Uterus (tissue), 4 donors: ENCODE measurements around the gene FBXL13. TPM values are rescaled to one million over a fixed set of nuclear protein-coding genes. Genes with fewer than 3 reads are reported as not detected.
"Not testable (repeated sequence)": the region's sequence is repeated elsewhere in the genome, so short reads cannot be mapped to it uniquely, and the experiment has no call there.

Source experiments
- DNase-seq, 2 donors: peaks; one replicate each; pipeline ENCODE4 v3.0.0-alpha.2; 2019 to 2020
- H3K27ac ChIP-seq, 2 donors: fragments of 200-600 bp; sonication (generic); 1 replicate in 1 of 2; 2 replicates in 1 of 2; pipeline ENCODE4 v1.5.1; 2016 to 2018
- H3K27me3 ChIP-seq, 2 donors: fragments of 200-600 bp; sonication (generic); one replicate each; pipeline ENCODE4 v1.5.1; 2018 to 2019; ENCODE audit warnings: control low read depth in 1 of 2
- H3K36me3 ChIP-seq, 2 donors: fragments of 200-600 bp; sonication (generic); one replicate each; pipeline ENCODE4 v1.5.1; 2019; ENCODE audit warnings: control low read depth in 1 of 2
- H3K4me1 ChIP-seq, 2 donors: fragments of 200-600 bp; sonication (generic); one replicate each; pipeline ENCODE4 v1.5.1; 2018 to 2019; ENCODE audit warnings: control low read depth in 1 of 2
- H3K4me3 ChIP-seq, 2 donors: fragments of 200-600 bp; sonication (generic); 1 replicate in 1 of 2; 2 replicates in 1 of 2; pipeline ENCODE4 v1.5.1; 2018 to 2019; ENCODE audit warnings: mild to moderate bottlenecking in 1 of 2
- H3K9me3 ChIP-seq, 2 donors: fragments of 200-600 bp; sonication (generic); one replicate each; pipeline ENCODE4 v1.5.1; 2019; ENCODE audit warnings: control low read depth in 1 of 2
- POLR2A ChIP-seq, 2 donors: fragments of 450-650 bp; IDR thresholded peaks; one replicate each; pipeline ENCODE4 v1.6.1; 2016; ENCODE audit warnings: antibody characterized with exemption in 2 of 2, mild to moderate bottlenecking in 1 of 2, moderate library complexity in 1 of 2
- intact Hi-C: fragments of 100-400 bp; cut with DNase I; formaldehyde crosslinking; loops from one replicate; pipeline ENCODE4 v1.15.1; 2023; ENCODE audit warnings: low total_unique reads
- total RNA-seq, 4 donors: library from RNA; depleted of rRNA in 3 of 4; stranded (reverse); fragments of >200 nt in 3 of 4; gene quantifications; one replicate each; pipeline versions ENCODE4 v1.1.0 to v1.2.4, GENCODE V29; 2014 to 2023
- TF ChIP-seq, protein P1 (sequence below), 4 experiments: fragments of 200-600 bp in 2 of 4; fragments of 450-650 bp in 2 of 4; sonication (generic) in 2 of 4; IDR thresholded peaks; one replicate each; pipeline ENCODE4 v1.5.1; 2016 to 2019; ENCODE audit warnings: antibody characterized with exemption in 4 of 4, mild to moderate bottlenecking in 2 of 4, moderate library complexity in 1 of 4
- donor health status: DM: yes; HTN: yes; CAD: no.

FBXL13 gene
- total RNA-seq, 4 donors from 2014 or later = 1.2 to 12.9 (median 5.5) TPM

DNA sequence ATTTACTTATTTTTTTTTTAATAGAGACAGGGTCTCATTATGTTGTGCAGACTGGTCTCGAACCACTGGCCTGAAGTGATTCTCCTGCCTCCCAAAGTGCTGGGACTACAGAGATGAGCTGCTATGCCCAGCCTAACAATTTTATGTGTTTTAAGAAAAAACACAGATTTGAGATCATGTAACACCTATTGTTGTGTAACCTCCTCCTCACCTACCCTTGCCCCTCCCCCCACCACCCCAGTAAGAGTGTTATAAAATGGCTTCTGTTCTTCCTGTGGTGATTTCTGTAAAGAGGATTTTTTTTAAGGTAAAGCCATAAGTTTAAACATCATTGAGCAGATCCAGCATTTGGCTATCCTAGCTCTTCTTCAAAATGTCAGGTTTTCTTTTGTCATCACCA, 7.9 kb upstream of the FBXL13 start:
- Histone ChIP-seq H3K27me3 (no peaks in the 10 kb centered on the region), H3K27ac (no peak overlapping the region), H3K4me1 (no peaks in the 10 kb centered on the region), H3K9me3 (no peaks in the 10 kb centered on the region), H3K4me3 (no peak overlapping the region), H3K36me3 (no peaks in the 10 kb centered on the region)
- no peak for DNase-seq
- TF ChIP-seq, protein P1, sequence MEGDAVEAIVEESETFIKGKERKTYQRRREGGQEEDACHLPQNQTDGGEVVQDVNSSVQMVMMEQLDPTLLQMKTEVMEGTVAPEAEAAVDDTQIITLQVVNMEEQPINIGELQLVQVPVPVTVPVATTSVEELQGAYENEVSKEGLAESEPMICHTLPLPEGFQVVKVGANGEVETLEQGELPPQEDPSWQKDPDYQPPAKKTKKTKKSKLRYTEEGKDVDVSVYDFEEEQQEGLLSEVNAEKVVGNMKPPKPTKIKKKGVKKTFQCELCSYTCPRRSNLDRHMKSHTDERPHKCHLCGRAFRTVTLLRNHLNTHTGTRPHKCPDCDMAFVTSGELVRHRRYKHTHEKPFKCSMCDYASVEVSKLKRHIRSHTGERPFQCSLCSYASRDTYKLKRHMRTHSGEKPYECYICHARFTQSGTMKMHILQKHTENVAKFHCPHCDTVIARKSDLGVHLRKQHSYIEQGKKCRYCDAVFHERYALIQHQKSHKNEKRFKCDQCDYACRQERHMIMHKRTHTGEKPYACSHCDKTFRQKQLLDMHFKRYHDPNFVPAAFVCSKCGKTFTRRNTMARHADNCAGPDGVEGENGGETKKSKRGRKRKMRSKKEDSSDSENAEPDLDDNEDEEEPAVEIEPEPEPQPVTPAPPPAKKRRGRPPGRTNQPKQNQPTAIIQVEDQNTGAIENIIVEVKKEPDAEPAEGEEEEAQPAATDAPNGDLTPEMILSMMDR (IDR thresholded peaks at IDR 0.05) = no peak
- no peak for TF ChIP-seq POLR2A (IDR thresholded peaks at IDR 0.05)
- intact Hi-C loops = no loop called here

DNA sequence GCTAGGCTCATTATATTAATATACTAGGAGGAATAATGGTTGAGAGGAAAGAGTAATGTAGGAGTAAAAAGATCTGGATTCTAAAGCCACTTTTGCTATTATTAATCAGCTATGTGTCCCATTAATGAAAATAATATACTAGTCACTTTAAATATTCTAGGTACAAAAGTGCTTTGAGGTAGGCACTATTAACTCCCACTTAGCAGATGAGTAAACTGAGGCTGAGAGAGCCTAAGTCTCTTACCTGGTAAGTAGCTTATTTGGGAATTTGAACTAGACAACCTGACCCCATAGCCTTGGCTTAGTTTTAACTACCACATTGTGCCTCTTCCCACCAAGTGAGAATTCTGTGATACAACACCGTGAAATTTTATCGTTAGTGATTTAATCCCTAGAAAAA, 6.3 kb upstream of the FBXL13 start:
- Histone ChIP-seq H3K36me3 (no peaks in the 10 kb centered on the region), H3K9me3 (no peaks in the 10 kb centered on the region), H3K27me3 (no peaks in the 10 kb centered on the region), H3K27ac (no peak overlapping the region), H3K4me3 (no peak overlapping the region), H3K4me1 (no peaks in the 10 kb centered on the region)
- TF ChIP-seq POLR2A (IDR thresholded peaks at IDR 0.05) = no peak
- TF ChIP-seq, protein P1 (IDR thresholded peaks at IDR 0.05) = no peak
- DNase-seq = no peak
- intact Hi-C loops = no loop called here

DNA sequence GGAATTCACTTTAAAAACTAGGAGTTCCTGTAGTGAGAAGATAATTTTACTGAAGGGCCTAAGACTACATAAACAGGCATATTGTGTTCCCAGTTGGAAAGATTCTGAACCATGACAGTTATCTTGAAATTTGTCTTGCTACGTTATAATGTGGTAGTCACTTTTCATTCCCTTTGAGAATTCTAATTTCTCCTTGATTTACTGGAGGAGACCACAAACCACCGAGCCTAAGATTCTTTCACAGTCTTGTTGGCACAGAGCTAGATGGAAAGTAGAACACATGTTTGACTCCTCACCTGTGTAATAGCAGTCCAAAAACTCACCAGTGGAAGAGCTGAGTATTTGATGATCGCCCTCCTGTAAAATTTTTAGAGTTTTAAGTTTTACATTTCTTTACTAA, 5.2 kb upstream of the FBXL13 start:
- H3K4me1 ChIP-seq = no peaks in the 10 kb centered on the region
- H3K27me3 ChIP-seq = no peaks in the 10 kb centered on the region
- TF ChIP-seq POLR2A (IDR thresholded peaks at IDR 0.05) = no peak
- TF ChIP-seq, protein P1 (IDR thresholded peaks at IDR 0.05) = no peak
- H3K4me3 ChIP-seq = no peak overlapping the region
- intact Hi-C loops = loop anchor here (10.0 kb wide), 1 partner anchor 65 kb away; the partner anchor contains the start of gene NAPEPLD
- DNase-seq = no peak
- no peak overlapping the region for H3K27ac ChIP-seq
- no peaks in the 10 kb centered on the region for H3K36me3 ChIP-seq
- H3K9me3 ChIP-seq = no peaks in the 10 kb centered on the region

DNA sequence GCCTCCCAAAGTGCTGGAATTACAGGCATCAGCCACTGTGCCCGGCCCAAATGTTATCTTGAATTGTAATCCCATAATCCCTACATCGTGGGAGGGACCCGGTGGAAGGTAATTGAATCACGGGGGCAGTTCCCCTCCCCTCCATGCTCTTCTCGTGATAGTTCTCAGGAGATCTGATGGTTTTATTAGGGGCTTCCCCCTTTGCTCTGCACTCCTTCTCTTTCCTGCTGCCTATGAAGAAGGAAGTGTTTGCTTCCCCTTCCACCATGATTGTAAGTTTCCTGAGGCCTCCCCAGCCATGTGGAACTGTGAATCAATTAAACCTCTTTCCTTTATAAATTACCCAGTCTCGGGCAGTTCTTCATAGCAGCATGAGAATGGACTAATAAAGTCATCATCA, 3.6 kb upstream of the FBXL13 start:
- not testable (repeated sequence) for DNase-seq, H3K27ac ChIP-seq, H3K27me3 ChIP-seq, H3K4me1 ChIP-seq, H3K36me3 ChIP-seq, H3K9me3 ChIP-seq, H3K4me3 ChIP-seq
- intact Hi-C loops = loop anchor here (10.0 kb wide), 1 partner anchor 67 kb away; the partner anchor contains the start of gene NAPEPLD

DNA sequence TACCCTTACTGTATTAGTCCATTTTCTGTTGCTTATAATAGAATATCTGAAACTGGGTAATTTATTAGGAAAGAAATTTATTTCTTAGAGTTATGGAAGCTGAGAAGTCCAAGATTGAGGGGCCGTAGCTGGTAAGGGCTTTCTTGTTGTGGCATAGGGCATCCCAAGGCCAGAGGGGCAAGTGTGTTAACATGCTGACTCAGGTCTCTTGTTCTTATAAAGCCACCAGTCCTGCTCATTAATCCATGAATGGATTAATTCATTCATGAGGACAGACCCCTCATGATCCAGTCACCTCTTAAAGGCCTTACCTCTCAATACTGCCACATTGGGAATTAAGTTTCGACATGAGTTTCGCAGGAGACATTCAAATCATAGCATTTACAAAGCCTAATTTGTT, 2.7 kb upstream of the FBXL13 start:
- Histone ChIP-seq H3K27me3 (no peaks in the 10 kb centered on the region), H3K4me1 (no peaks in the 10 kb centered on the region), H3K9me3 (no peaks in the 10 kb centered on the region), H3K36me3 (no peaks in the 10 kb centered on the region), H3K27ac (no peak overlapping the region), H3K4me3 (no peak overlapping the region)
- no peak for TF ChIP-seq POLR2A (IDR thresholded peaks at IDR 0.05)
- TF ChIP-seq, protein P1 (IDR thresholded peaks at IDR 0.05) = no peak
- intact Hi-C loops = loop anchor here (10.0 kb wide), 1 partner anchor 67 kb away; the partner anchor contains the start of gene NAPEPLD
- DNase-seq = no peak

DNA sequence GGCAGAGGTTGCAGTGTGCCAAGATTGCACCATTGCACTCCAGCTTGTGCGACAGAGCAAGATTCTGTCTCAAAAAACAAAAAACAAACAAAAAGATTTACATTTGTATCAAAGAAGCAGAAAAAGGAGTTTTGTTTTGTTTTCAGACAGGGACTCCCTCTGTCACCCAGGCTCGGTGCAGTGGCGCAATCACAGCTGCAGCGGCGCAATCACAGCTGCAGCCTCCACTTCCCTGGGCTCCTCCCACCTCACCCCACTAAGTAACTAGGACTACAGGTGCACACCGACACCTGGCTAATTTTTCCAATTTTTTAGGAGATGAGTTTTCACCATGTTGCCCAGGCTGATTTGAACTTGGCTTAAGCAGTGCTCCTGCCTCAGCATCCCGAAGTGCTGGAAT, 2.2 kb upstream of the FBXL13 start:
- intact Hi-C loops = loop anchor here (10.0 kb wide), 1 partner anchor 68 kb away; the partner anchor contains the start of gene NAPEPLD
- TF ChIP-seq POLR2A (IDR thresholded peaks at IDR 0.05) = no peak
- TF ChIP-seq, protein P1 (IDR thresholded peaks at IDR 0.05) = no peak
- no peak overlapping the region for H3K27ac ChIP-seq
- H3K4me3 ChIP-seq = no peak overlapping the region
- H3K4me1 ChIP-seq = no peaks in the 10 kb centered on the region
- no peaks in the 10 kb centered on the region for H3K36me3 ChIP-seq
- no peaks in the 10 kb centered on the region for H3K27me3 ChIP-seq
- no peak for DNase-seq
- H3K9me3 ChIP-seq = no peaks in the 10 kb centered on the region
